Esophagus muscularis mucosa (tissue), 4 donors: ENCODE measurements around the gene PEX26. TPM values are rescaled to one million over a fixed set of nuclear protein-coding genes. Genes with fewer than 3 reads are reported as not detected.

ENCODE experiments used
- DNase-seq: peaks from one replicate; pipeline ENCODE4 v3.0.0-alpha.2; 2017; ENCODE audit errors: extremely low spot score
- H3K27ac ChIP-seq, 4 donors: fragments of 200-600 bp; sonication (generic); replicated peaks in 1 of 4; 1 replicate in 3 of 4; 2 replicates in 1 of 4; pipeline ENCODE4 v1.5.1; 2016 to 2019; ENCODE audit warnings: mild to moderate bottlenecking in 1 of 4
- H3K27me3 ChIP-seq, 4 donors: fragments of 200-600 bp; sonication (generic); one replicate each; pipeline versions ENCODE4 v1.5.1 to v1.6.0; 2016 to 2019
- H3K36me3 ChIP-seq, 4 donors: fragments of 200-600 bp; sonication (generic); one replicate each; pipeline ENCODE4 v1.5.1; 2016 to 2019
- H3K4me1 ChIP-seq, 4 donors: fragments of 200-600 bp; sonication (generic); one replicate each; pipeline ENCODE4 v1.5.1; 2016 to 2019
- H3K4me3 ChIP-seq, 4 donors: fragments of 200-600 bp; sonication (generic); 1 replicate in 2 of 4; 2 replicates in 2 of 4; pipeline ENCODE4 v1.5.1; 2016 to 2019; ENCODE audit warnings: mild to moderate bottlenecking in 4 of 4, moderate library complexity in 1 of 4
- H3K9me3 ChIP-seq, 4 donors: fragments of 200-600 bp; sonication (generic); 1 replicate in 3 of 4; 2 replicates in 1 of 4; pipeline ENCODE4 v1.5.1; 2016 to 2019
- EP300 ChIP-seq: sonication (generic); formaldehyde crosslinking; IDR thresholded peaks from one replicate; pipeline ENCODE4 v1.6.1; 2017; ENCODE audit warnings: antibody characterized with exemption
- POLR2A ChIP-seq: fragments of 450-650 bp; IDR thresholded peaks from one replicate; pipeline ENCODE4 v1.6.1; 2017; ENCODE audit warnings: antibody characterized with exemption, moderate library complexity, mild to moderate bottlenecking, low read depth
- POLR2AphosphoS5 ChIP-seq, 2 donors: sonication (generic); formaldehyde crosslinking; IDR thresholded peaks; one replicate each; pipeline ENCODE4 v1.6.1; 2017; ENCODE audit warnings: antibody characterized with exemption in 2 of 2
- WGBS: methylation state at CpG from one replicate; pipeline ENCODE4 v1.1.5; 2018; 5-methylcytosine and 5-hydroxymethylcytosine counted together
- intact Hi-C: fragments of 100-400 bp; cut with DNase I; formaldehyde crosslinking; loops from one replicate; pipeline ENCODE4 v1.15.1; 2023
- total RNA-seq, 4 donors: library from RNA; depleted of rRNA; stranded (reverse); fragments of >200 nt; gene quantifications; one replicate each; pipeline versions ENCODE4 v1.1.0 to v1.2.1, GENCODE V29; 2016
- TF ChIP-seq, protein P1 (sequence below), 3 experiments: fragments of 200-600 bp in 2 of 3; fragments of 450-650 bp in 1 of 3; sonication (generic) in 2 of 3; IDR thresholded peaks; one replicate each; pipeline ENCODE4 v1.5.1; 2017 to 2019; ENCODE audit warnings: antibody characterized with exemption in 3 of 3, mild to moderate bottlenecking in 2 of 3, moderate library complexity in 1 of 3

The PEX26 gene
- total RNA-seq, 4 donors from 2014 or later, result 19.7 to 54.2 (median 33.6) TPM

DNA sequence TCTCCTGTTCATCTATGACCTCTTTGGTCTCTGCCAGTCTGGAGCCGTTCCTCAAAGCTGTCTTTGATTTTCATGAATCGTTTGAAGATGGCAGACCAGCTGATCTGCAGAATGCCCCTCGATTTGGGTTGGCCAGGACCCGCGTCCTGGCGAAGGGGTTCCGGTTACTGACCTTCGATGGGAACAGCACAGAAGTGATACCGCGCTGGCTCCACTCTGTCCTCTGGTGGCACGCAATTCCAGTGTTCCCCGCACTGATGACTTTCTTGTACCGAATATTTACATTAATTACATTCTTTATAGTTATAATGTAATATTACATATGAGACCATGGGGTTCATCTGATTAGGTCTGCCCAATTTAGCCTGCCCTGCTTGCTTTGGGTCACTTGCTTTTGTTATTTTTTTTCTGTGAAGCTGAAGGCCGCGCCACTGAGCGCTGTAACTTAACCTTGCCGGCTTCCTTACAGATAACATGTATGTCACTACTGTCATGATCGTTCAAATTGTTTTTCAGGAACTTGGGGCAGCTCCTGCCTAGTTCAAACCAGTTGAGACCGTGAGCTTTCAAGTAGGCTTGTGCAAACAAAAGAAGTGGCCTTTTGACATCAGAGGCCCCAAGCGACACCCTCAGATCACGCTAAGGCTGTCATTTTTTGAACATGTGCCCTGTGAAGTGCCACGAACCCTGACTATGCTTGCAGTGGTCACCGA, 68.0 kb downstream of the PEX26 start:
- peak overlapping the region in 2 of 4 donors; percentile 18 to 31 for H3K27ac ChIP-seq
- no peaks in the 10 kb centered on the region for H3K27me3 ChIP-seq
- peaks cover 4 to 34% (median 32%) of the 10 kb centered on the region in 4 donors for H3K4me1 ChIP-seq
- DNase-seq, result no peak
- TF ChIP-seq POLR2A, result no peak
- no peak for TF ChIP-seq POLR2AphosphoS5 (IDR thresholded peaks at IDR 0.05)
- TF ChIP-seq, protein P1, sequence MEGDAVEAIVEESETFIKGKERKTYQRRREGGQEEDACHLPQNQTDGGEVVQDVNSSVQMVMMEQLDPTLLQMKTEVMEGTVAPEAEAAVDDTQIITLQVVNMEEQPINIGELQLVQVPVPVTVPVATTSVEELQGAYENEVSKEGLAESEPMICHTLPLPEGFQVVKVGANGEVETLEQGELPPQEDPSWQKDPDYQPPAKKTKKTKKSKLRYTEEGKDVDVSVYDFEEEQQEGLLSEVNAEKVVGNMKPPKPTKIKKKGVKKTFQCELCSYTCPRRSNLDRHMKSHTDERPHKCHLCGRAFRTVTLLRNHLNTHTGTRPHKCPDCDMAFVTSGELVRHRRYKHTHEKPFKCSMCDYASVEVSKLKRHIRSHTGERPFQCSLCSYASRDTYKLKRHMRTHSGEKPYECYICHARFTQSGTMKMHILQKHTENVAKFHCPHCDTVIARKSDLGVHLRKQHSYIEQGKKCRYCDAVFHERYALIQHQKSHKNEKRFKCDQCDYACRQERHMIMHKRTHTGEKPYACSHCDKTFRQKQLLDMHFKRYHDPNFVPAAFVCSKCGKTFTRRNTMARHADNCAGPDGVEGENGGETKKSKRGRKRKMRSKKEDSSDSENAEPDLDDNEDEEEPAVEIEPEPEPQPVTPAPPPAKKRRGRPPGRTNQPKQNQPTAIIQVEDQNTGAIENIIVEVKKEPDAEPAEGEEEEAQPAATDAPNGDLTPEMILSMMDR (IDR thresholded peaks at IDR 0.05), result no peak
- TF ChIP-seq EP300, result no peak
- H3K9me3 ChIP-seq, result no peaks in the 10 kb centered on the region
- no peaks in the 10 kb centered on the region for H3K36me3 ChIP-seq
- intact Hi-C loops, result no loop called here
- H3K4me3 ChIP-seq, result no peak overlapping the region
- 89% methylated on average over 23 of the region's 23 CpGs for WGBS

DNA sequence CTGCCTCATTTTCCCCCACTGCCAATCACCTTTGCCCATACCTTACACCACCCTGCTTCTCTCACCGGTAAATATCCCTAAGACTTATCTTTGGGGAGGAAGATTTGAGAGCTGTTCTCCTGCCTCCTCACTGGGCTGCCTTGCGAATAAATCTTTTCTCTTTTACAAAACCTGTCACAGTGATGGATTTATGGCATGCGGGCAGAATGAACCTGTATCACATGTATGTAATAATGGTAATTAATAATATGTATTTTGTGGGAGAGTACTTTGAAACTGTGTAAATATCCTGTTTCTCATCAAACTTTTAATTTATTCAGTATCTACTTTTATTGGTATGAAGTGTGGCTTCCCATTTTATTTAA, 68.6 kb downstream of the PEX26 start:
- Histone ChIP-seq H3K36me3 (no peaks in the 10 kb centered on the region), H3K27me3 (no peaks in the 10 kb centered on the region), H3K4me1 (peaks cover 4 to 37% (median 35%) of the 10 kb centered on the region in 4 donors), H3K27ac (no peak overlapping the region), H3K9me3 (no peaks in the 10 kb centered on the region), H3K4me3 (no peak overlapping the region)
- 88% methylated on average over 3 of the region's 3 CpGs for WGBS
- TF ChIP-seq POLR2A, result no peak
- TF ChIP-seq, protein P1 (IDR thresholded peaks at IDR 0.05), result no peak
- TF ChIP-seq EP300, result no peak
- TF ChIP-seq POLR2AphosphoS5 (IDR thresholded peaks at IDR 0.05), result no peak
- intact Hi-C loops, result no loop called here
- DNase-seq, result no peak

DNA sequence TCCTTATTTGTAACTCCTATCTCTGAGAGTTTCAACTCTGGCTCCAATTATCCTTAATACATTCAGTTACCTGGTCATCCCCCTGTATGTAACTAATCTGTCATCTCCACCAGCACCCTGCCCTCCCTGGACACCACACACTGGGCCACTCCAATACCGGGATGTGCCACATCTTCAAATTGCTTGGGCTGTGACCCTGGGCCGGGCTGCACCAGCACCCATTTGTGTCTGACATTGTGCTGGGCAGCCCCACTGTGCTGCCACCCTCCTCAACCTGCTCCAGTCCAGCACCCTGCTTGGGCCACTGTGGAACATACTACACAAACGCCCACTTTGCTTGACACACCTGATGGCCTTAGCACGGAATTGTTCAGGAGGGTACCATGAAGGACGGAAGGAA, 70.0 kb downstream of the PEX26 start:
- no peaks in the 10 kb centered on the region for H3K27me3 ChIP-seq
- H3K36me3 ChIP-seq, result no peaks in the 10 kb centered on the region
- H3K4me3 ChIP-seq, result no peak overlapping the region
- DNase-seq, result no peak
- no peaks in the 10 kb centered on the region for H3K9me3 ChIP-seq
- 99% methylated on average over 5 of the region's 5 CpGs for WGBS
- intact Hi-C loops, result no loop called here
- peaks cover 10 to 38% (median 35%) of the 10 kb centered on the region in 4 donors for H3K4me1 ChIP-seq
- H3K27ac ChIP-seq, result peak overlapping the region in 2 of 4 donors; percentile 47 to 59
- no peak for TF ChIP-seq EP300

DNA sequence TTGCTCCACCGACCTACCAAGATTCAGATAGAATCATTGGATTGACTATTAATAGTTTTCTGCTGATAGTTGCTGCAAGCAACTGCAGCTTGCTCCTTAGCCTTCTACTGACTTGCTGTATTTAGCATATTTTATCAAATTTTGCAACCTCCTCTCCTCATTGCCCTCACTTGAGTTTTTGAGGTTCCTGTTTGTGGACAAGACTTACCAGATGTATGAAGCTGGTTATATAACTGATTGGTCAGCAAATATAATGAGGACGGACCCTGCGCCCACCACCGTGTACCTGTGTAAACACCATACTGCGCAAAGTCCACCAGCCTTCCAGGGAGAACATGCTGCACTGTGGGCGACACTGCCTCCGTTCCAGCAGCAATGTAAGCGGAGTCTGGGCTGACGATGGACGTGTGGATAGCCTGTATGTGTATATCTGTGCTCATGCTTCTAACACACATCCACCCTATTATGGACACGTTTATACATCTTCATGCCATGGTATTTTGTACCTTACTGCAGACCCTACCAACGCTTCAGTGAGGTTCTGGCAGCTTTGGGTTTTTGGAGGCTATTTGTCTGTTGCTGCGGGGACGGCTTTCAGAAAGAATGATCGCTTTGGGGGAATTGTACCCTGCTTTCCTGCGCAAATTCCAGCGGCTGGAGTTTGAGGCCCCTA, 70.6 kb downstream of the PEX26 start:
- Histone ChIP-seq H3K27me3 (no peaks in the 10 kb centered on the region), H3K27ac (no peak overlapping the region), H3K4me1 (peaks cover 10 to 38% (median 35%) of the 10 kb centered on the region in 4 donors), H3K4me3 (no peak overlapping the region), H3K36me3 (no peaks in the 10 kb centered on the region), H3K9me3 (no peaks in the 10 kb centered on the region)
- intact Hi-C loops, result no loop called here
- no peak for DNase-seq
- TF ChIP-seq POLR2A, result no peak
- no peak for TF ChIP-seq EP300
- TF ChIP-seq, protein P1 (IDR thresholded peaks at IDR 0.05), result no peak
- no peak for TF ChIP-seq POLR2AphosphoS5 (IDR thresholded peaks at IDR 0.05)
- 89% methylated on average over 16 of the region's 17 CpGs for WGBS

DNA sequence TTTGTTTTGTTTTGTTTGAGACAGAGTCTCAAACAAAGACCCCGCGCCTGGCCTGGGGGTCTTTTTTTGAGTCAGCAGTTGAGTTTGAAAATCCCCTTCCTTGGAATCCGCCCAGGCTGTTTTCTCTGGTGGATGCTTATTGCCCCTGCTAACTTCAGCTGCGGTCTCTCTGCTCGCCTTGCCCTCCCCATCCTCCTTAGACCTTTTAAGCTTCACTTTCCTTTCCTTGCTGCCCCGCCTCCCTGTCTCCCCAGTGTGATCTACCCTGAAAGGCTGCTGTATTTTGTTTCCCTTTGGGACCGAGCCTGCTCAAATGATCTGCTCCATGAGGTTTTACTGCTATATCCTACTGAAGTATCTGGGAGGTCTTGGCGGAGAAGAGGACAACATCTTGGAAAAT, 74.7 kb downstream of the PEX26 start:
- Histone ChIP-seq H3K4me1 (peaks cover 17 to 46% (median 38%) of the 10 kb centered on the region in 4 donors), H3K27ac (no peak overlapping the region), H3K27me3 (no peaks in the 10 kb centered on the region), H3K9me3 (no peaks in the 10 kb centered on the region), H3K36me3 (no peaks in the 10 kb centered on the region), H3K4me3 (no peak overlapping the region)
- TF ChIP-seq POLR2AphosphoS5 (IDR thresholded peaks at IDR 0.05) (no peak), POLR2A (no peak), EP300 (no peak)
- TF ChIP-seq, protein P1 (IDR thresholded peaks at IDR 0.05), result no peak
- DNase-seq, result no peak
- intact Hi-C loops, result no loop called here
- 90% methylated on average over 8 of the region's 8 CpGs for WGBS
